ENCODE measurements around the gene FBXW5.

DNA sequence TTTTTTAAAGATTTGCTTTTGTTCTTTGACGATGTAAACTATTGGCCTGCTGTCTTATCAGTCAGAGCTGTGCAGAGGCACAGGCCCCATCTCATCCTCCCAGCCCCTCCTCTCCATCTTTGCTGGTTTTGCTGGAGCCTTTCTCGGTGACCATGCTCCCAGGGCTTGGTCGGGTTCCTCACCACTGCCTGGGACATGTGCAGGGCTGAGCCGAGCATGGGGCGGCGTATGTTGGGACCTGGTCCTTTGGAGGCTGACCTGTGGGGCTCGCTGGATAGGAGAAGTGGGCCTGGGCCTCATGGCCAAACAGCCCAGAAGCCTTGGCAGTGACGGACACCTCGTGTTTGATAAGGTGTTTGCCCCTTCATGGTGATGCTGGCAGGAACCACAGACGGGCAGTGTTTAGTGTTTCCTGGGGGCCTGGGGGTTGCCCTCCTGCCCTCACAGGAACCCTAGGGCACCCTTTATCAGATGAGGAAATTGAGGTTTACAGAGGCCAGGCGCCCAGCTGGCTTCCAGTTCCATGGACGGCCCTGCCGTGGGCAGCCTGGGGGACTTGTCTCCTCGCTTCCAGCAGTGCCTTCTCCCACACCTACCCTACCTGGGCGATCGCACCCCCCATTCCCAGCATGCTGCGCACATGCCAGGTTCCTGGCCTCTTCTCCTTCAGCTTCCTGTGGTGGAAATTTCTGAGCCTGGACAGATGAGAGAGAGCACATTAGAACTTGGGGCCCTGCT is 30.7 kb downstream of the FBXW5 start:
- TF ChIP-seq POLR2AphosphoS5 (IDR thresholded peaks at IDR 0.05; ENCODE audit: insufficient read depth, low read depth, low read length) = no peak
- TF ChIP-seq, protein P1, sequence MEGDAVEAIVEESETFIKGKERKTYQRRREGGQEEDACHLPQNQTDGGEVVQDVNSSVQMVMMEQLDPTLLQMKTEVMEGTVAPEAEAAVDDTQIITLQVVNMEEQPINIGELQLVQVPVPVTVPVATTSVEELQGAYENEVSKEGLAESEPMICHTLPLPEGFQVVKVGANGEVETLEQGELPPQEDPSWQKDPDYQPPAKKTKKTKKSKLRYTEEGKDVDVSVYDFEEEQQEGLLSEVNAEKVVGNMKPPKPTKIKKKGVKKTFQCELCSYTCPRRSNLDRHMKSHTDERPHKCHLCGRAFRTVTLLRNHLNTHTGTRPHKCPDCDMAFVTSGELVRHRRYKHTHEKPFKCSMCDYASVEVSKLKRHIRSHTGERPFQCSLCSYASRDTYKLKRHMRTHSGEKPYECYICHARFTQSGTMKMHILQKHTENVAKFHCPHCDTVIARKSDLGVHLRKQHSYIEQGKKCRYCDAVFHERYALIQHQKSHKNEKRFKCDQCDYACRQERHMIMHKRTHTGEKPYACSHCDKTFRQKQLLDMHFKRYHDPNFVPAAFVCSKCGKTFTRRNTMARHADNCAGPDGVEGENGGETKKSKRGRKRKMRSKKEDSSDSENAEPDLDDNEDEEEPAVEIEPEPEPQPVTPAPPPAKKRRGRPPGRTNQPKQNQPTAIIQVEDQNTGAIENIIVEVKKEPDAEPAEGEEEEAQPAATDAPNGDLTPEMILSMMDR (IDR thresholded peaks at IDR 0.05; ENCODE audit: extremely low read depth in 1 of 2, insufficient read depth in 1 of 2, low read depth in 1 of 2, low read length in 2 of 2) = no peak
- no peak for TF ChIP-seq FOS (IDR thresholded peaks at IDR 0.05; ENCODE audit: borderline replicate concordance, insufficient read depth, low read length)
- TF ChIP-seq, protein P2, sequence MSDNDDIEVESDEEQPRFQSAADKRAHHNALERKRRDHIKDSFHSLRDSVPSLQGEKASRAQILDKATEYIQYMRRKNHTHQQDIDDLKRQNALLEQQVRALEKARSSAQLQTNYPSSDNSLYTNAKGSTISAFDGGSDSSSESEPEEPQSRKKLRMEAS (IDR thresholded peaks at IDR 0.05; ENCODE audit: insufficient read depth, insufficient read length) = no peak

All from endothelial cell of umbilical vein (primary cell).